Tibial nerve (tissue), 4 donors: ENCODE data around the gene BCL2A1. TPM values are rescaled to one million over a fixed set of nuclear protein-coding genes. Genes with fewer than 3 reads are reported as not detected.
"Not testable (repeated sequence)": the region's sequence is repeated elsewhere in the genome, so short reads cannot be mapped to it uniquely, and the experiment has no call there.

Experiments used
- DNase-seq, 2 donors: peaks; one replicate each; pipeline ENCODE4 v3.0.0-alpha.2; 2019; ENCODE audit warnings: low spot score in 2 of 2
- H3K27ac ChIP-seq, 4 donors: fragments of 200-600 bp; sonication (generic) in 3 of 4; one replicate each; pipeline ENCODE4 v1.5.1; 2017 to 2019; ENCODE audit warnings: mild to moderate bottlenecking in 1 of 4
- H3K27me3 ChIP-seq, 2 donors: fragments of 200-600 bp; sonication (generic) in 1 of 2; one replicate each; pipeline versions ENCODE4 v1.5.1 to v1.6.0; 2017 to 2019
- H3K36me3 ChIP-seq, 3 donors: fragments of 200-600 bp; sonication (generic); one replicate each; pipeline ENCODE4 v1.5.1; 2018 to 2019
- H3K4me1 ChIP-seq, 4 donors: fragments of 200-600 bp; sonication (generic) in 3 of 4; one replicate each; pipeline ENCODE4 v1.5.1; 2017 to 2019
- H3K4me3 ChIP-seq, 4 donors: fragments of 200-600 bp; sonication (generic) in 3 of 4; one replicate each; pipeline ENCODE4 v1.5.1; 2017 to 2019; ENCODE audit warnings: mild to moderate bottlenecking in 1 of 4, moderate library complexity in 1 of 4
- H3K9me3 ChIP-seq, 4 donors: fragments of 200-600 bp; sonication (generic) in 3 of 4; one replicate each; pipeline ENCODE4 v1.5.1; 2017 to 2019
- EP300 ChIP-seq, 2 donors: sonication (generic); formaldehyde crosslinking; IDR thresholded peaks; one replicate each; pipeline ENCODE4 v1.6.1; 2017; ENCODE audit warnings: antibody characterized with exemption in 2 of 2, mild to moderate bottlenecking in 1 of 2
- POLR2A ChIP-seq, 2 donors: fragments of 450-650 bp; IDR thresholded peaks; one replicate each; pipeline ENCODE4 v1.6.1; 2017; ENCODE audit warnings: antibody characterized with exemption in 2 of 2, mild to moderate bottlenecking in 2 of 2, moderate library complexity in 2 of 2
- WGBS, 2 donors: methylation state at CpG; one replicate each; pipeline ENCODE4 v1.1.5; 2018; 5-methylcytosine and 5-hydroxymethylcytosine counted together
- total RNA-seq, 4 donors: library from RNA; depleted of rRNA; stranded (reverse); fragments of >200 nt; gene quantifications; one replicate each; pipeline ENCODE4 v1.1.0, GENCODE V29; 2016
- TF ChIP-seq, protein P1 (sequence below), 5 experiments: fragments of 200-600 bp in 3 of 5; fragments of 450-650 bp in 2 of 5; sonication (generic) in 3 of 5; IDR thresholded peaks; one replicate each; pipeline ENCODE4 v1.5.1; 2016 to 2019; ENCODE audit warnings: antibody characterized with exemption in 5 of 5, mild to moderate bottlenecking in 3 of 5, moderate library complexity in 2 of 5

The BCL2A1 gene
- total RNA-seq, 4 donors from 2014 or later: 0.59 to 2.1 (median 1.3) TPM; not detected in 1

DNA sequence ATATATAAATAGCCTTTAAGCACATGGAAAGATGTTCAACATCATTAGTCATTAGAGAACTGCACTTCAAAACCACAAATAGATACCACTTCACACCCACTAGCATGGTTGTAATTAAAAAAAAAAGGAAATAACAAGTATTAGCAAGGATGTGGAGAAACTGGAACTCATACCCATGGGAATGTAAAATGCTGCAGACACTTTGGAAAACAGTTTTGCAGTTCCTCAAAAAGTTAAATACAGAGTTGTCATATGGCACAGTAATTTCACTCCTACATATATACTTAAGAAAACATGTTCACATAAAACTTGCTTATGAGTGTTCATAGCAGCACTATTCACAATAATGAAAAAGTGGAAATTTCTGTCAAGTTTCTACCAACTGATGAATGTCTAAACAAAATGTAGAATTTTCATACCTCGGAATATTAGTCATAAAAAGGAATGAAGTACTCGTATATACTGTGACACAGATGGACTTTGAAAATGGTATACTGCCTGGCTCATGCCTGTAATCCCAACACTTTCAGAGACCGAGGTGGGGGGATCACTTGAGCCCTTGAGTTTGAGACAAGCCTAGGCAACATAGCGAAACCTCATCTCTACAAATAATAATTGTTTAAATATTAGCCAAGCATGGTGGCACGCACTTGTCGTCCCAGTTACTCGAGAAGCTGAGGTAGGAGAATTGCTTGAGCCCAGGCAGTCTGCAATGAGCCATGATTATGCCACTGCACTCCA is 28.1 kb downstream of the BCL2A1 start:
- no peaks in the 10 kb centered on the region for H3K36me3 ChIP-seq
- no peaks in the 10 kb centered on the region for H3K4me1 ChIP-seq
- no peaks in the 10 kb centered on the region for H3K27me3 ChIP-seq
- no peaks in the 10 kb centered on the region for H3K9me3 ChIP-seq
- no peak overlapping the region for H3K27ac ChIP-seq
- TF ChIP-seq EP300 (IDR thresholded peaks at IDR 0.05) (no peak), POLR2A (IDR thresholded peaks at IDR 0.05) (no peak)
- TF ChIP-seq, protein P1, sequence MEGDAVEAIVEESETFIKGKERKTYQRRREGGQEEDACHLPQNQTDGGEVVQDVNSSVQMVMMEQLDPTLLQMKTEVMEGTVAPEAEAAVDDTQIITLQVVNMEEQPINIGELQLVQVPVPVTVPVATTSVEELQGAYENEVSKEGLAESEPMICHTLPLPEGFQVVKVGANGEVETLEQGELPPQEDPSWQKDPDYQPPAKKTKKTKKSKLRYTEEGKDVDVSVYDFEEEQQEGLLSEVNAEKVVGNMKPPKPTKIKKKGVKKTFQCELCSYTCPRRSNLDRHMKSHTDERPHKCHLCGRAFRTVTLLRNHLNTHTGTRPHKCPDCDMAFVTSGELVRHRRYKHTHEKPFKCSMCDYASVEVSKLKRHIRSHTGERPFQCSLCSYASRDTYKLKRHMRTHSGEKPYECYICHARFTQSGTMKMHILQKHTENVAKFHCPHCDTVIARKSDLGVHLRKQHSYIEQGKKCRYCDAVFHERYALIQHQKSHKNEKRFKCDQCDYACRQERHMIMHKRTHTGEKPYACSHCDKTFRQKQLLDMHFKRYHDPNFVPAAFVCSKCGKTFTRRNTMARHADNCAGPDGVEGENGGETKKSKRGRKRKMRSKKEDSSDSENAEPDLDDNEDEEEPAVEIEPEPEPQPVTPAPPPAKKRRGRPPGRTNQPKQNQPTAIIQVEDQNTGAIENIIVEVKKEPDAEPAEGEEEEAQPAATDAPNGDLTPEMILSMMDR (IDR thresholded peaks at IDR 0.05): no peak
- no peak overlapping the region for H3K4me3 ChIP-seq
- WGBS, 2 donors: 82 to 87% methylated on average over 7 of the region's 7 CpGs
- DNase-seq: no peak

DNA sequence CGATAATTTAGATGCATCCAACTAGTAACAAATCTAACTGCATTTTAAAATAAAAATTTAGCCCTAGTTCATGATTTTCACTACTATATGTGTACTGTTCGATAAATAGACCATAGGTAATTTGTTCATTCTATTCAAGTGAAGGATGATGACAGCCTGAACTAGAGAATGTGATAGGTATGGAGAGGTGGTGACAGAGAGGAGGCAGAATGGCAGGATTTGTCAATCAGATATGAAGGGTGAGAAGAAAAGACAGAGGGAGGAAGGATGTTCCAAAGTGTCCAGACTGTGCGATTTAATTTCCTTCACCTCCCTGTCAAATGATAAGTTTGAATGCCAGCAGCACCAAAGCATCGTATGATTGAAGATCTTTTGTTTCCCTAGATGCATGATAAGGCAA is 31.6 kb downstream of the BCL2A1 start:
- DNase-seq: no peak
- Histone ChIP-seq H3K27ac (no peak overlapping the region), H3K9me3 (no peaks in the 10 kb centered on the region), H3K27me3 (no peaks in the 10 kb centered on the region), H3K4me3 (no peak overlapping the region), H3K36me3 (no peaks in the 10 kb centered on the region), H3K4me1 (no peaks in the 10 kb centered on the region)
- TF ChIP-seq, protein P1 (IDR thresholded peaks at IDR 0.05): no peak
- TF ChIP-seq POLR2A (IDR thresholded peaks at IDR 0.05) (no peak), EP300 (IDR thresholded peaks at IDR 0.05) (no peak)
- 90 to 91% methylated on average over 4 of the region's 4 CpGs for WGBS, 2 donors

DNA sequence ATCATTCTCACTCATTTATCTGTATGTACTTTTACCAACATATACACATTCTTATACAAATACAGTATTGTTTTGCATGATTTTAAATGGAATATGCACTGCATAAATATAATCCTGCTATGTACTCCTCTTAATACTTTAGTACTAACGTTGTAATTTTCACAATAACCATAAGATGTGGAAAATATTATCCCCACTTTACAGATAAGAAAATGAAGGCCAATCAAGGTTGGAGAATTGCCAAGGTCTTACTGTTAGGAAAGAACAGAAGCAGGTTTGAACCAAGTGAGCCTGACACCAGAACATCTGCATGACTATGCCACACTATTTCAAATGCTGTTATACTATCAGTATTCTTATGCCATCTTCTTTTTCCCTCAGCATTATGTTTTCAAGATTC is 32.9 kb downstream of the BCL2A1 start:
- TF ChIP-seq EP300 (IDR thresholded peaks at IDR 0.05) (no peak), POLR2A (IDR thresholded peaks at IDR 0.05) (no peak)
- TF ChIP-seq, protein P1 (IDR thresholded peaks at IDR 0.05): no peak
- Histone ChIP-seq H3K27ac (no peak overlapping the region), H3K4me1 (no peaks in the 10 kb centered on the region), H3K36me3 (no peaks in the 10 kb centered on the region), H3K9me3 (no peaks in the 10 kb centered on the region), H3K27me3 (no peaks in the 10 kb centered on the region), H3K4me3 (no peak overlapping the region)
- no peak for DNase-seq
- 75 to 77% methylated on average over 1 of the region's 1 CpG for WGBS, 2 donors

DNA sequence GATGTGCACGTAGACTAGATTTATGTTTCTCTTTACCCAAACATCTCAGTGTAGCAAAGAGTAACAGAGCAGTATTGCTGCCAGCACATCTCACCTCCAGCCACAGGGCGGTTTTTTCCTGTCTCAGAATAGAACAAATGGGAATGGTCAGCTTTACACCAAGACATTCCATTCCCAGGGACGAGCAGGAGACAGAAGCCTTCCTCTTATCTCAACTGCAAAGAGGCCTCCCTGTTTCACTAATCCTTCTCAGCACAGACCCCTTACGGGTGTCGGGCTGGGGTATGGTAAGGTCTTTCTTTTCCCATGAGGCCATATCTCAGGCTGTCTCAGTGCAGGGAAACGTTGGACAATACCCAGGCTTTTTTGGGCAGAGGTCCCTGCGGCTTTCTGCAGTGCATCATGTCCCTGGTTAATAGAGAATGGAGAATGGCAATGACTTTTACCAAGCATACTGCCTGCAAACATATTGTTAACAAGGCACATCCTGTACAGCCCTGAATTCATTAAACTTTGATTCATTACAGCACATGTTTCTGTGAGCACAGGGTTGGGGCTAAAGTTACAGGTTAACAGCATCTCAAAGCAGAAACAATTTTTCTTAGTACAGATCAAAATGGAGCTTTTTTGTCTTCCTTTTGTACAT is 35.3 kb downstream of the BCL2A1 start:
- not testable (repeated sequence) for H3K27me3 ChIP-seq, DNase-seq, H3K36me3 ChIP-seq, H3K4me3 ChIP-seq, H3K4me1 ChIP-seq, H3K9me3 ChIP-seq, H3K27ac ChIP-seq
- WGBS, 2 donors: 39 to 49% methylated on average over 7 of the region's 7 CpGs

DNA sequence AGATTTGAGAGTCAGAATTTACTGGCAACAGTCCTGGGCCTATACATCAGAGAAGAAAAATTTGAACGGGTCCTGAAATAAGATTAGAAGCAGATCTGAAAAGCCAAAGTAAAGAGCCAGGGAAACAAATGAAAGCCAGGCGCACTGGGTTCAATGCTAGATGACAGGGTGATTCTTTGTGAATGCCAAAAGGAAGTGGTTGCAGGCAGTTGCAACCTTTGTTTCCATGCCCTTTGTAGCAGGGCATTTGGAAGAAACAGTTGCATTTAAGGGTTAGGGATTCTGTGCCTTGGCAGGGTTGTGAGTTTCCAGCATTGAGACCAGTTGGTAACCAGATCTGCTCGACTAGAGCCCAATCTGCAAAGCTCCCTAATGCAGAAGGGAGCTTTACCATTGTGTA is 37.8 kb downstream of the BCL2A1 start:
- DNase-seq: no peak
- Histone ChIP-seq H3K4me3 (no peak overlapping the region), H3K27me3 (no peaks in the 10 kb centered on the region), H3K36me3 (no peaks in the 10 kb centered on the region), H3K4me1 (no peaks in the 10 kb centered on the region), H3K9me3 (no peaks in the 10 kb centered on the region), H3K27ac (no peak overlapping the region)
- 45 to 51% methylated on average over 3 of the region's 3 CpGs for WGBS, 2 donors
- TF ChIP-seq, protein P1 (IDR thresholded peaks at IDR 0.05): no peak
- no peak for TF ChIP-seq POLR2A (IDR thresholded peaks at IDR 0.05)
